Right lobe of liver (tissue), 4 donors: ENCODE results near the gene SACM1L.

Experiments used
- POLR2A ChIP-seq: fragments of 450-650 bp; IDR thresholded peaks from one replicate; pipeline ENCODE4 v1.6.1; 2017; ENCODE audit warnings: antibody characterized with exemption, mild to moderate bottlenecking
- TF ChIP-seq, protein P1 (sequence below), 4 donors: fragments of 200-600 bp in 3 of 4; fragments of 450-650 bp in 1 of 4; IDR thresholded peaks; one replicate each; pipeline versions ENCODE4 v1.5.1 to v1.8.0; 2016 to 2022; ENCODE audit warnings: antibody characterized with exemption in 4 of 4, mild to moderate bottlenecking in 2 of 4
- donor health status: DM: no; HTN: no; CAD: no.
- donor health status: DM: no; HTN: no; CAD: no.
- donor health status: DM: no; HTN: yes; CAD: no.

DNA sequence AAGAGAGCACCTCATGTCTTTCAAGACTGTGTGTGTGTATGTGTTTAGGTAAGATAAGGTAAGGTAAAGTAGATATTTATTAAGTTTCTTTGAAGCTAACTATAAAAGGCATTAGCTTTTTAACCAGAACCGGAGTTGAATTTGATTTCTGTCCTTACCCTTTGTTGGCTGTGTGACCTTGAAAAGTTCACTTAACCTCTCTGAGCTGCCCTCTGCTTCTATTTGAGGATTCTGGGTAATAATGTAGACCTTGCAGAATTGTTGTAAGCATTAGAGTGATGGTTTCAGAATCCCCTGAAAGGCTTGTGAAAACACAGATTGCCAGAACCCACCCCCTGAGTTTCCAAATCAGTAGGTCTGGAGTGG, 21.6 kb upstream of the SACM1L start:
- TF ChIP-seq, protein P1, sequence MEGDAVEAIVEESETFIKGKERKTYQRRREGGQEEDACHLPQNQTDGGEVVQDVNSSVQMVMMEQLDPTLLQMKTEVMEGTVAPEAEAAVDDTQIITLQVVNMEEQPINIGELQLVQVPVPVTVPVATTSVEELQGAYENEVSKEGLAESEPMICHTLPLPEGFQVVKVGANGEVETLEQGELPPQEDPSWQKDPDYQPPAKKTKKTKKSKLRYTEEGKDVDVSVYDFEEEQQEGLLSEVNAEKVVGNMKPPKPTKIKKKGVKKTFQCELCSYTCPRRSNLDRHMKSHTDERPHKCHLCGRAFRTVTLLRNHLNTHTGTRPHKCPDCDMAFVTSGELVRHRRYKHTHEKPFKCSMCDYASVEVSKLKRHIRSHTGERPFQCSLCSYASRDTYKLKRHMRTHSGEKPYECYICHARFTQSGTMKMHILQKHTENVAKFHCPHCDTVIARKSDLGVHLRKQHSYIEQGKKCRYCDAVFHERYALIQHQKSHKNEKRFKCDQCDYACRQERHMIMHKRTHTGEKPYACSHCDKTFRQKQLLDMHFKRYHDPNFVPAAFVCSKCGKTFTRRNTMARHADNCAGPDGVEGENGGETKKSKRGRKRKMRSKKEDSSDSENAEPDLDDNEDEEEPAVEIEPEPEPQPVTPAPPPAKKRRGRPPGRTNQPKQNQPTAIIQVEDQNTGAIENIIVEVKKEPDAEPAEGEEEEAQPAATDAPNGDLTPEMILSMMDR (IDR thresholded peaks at IDR 0.05), result no peak
- TF ChIP-seq POLR2A, result no peak
